ENCODE data around the gene LSR.
"Not testable (repeated sequence)": the region's sequence is repeated elsewhere in the genome, so short reads cannot be mapped to it uniquely, and the experiment has no call there.

Gene LSR

DNA sequence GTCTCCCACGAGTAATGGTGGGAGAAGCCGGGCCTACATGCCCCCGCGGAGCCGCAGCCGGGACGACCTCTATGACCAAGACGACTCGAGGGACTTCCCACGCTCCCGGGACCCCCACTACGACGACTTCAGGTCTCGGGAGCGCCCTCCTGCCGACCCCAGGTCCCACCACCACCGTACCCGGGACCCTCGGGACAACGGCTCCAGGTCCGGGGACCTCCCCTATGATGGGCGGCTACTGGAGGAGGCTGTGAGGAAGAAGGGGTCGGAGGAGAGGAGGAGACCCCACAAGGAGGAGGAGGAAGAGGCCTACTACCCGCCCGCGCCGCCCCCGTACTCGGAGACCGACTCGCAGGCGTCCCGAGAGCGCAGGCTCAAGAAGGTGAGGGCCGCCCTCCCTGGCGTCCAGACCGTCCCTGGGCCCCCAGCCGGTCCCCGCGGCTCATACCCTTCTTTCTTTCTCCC is 18.6 kb downstream of the LSR start:
- peak; percentile 54 for DNase-seq (ENCODE audit: low spot score)

- peak; percentile 69 for DNase-seq (ENCODE audit: low spot score)
Measured at GRCh38 chr19:35267818-35268535, 19.2 kb downstream of the LSR start.

GRCh38 chr19:35268536-35269437 is 20.0 kb downstream of the LSR start, which contains the start of gene USF2:
Gene USF2 (plus strand): TSS chr19:35268962. CDS start chr19:35269102, 140 bp downstream.
- DNase-seq (ENCODE audit: low spot score), result peak; percentile 83

DNA sequence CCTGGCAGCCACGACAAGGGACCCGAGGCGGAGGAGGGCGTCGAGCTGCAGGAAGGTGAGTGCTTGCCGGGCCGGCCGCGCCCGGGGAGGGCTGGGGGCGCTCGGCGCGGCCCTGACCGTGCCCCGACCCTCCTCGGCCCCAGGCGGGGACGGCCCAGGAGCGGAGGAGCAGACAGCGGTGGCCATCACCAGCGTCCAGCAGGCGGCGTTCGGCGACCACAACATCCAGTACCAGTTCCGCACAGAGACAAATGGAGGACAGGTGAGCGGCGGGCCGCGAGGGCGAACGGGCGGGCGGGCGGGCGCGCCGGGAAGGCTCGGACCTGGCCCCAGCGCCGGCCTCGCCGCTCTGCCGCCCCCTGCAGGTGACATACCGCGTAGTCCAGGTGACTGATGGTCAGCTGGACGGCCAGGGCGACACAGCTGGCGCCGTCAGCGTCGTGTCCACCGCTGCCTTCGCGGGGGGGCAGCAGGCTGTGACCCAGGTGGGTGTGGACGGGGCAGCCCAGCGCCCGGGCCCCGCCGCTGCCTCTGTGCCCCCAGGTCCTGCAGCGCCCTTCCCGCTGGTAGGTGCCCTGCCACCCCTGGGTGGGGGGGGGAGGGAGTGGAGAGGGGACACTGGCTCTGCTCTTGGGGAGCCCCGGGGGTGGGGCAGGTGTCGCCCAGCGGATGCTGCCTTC is 20.8 kb downstream of the LSR start:
- peak; percentile 91 for DNase-seq (ENCODE audit: low spot score)

- no peak for DNase-seq (ENCODE audit: low spot score)
Measured at GRCh38 chr19:35270381-35270811, 21.6 kb downstream of the LSR start.

DNA sequence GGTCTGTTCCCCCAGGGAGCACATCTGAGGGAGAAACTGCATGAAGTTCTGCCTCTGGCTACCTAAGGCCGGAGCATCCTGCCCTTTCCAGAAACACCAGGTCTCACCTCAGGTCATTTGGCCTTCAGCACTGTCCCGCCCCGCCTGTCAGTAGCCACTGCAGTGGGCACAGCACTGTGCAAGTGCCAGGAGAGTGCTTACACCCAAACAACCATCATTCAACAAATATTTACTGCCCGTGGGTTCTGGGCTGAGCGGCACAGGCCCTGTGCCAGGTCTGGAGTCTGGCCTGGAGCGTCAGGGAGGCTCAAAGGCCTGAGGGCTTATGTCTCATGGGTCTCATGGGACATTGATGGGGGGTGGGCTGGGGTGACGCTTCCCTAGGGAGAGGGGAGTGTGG is 22.7 kb downstream of the LSR start:
- DNase-seq (ENCODE audit: low spot score), result no peak

DNA sequence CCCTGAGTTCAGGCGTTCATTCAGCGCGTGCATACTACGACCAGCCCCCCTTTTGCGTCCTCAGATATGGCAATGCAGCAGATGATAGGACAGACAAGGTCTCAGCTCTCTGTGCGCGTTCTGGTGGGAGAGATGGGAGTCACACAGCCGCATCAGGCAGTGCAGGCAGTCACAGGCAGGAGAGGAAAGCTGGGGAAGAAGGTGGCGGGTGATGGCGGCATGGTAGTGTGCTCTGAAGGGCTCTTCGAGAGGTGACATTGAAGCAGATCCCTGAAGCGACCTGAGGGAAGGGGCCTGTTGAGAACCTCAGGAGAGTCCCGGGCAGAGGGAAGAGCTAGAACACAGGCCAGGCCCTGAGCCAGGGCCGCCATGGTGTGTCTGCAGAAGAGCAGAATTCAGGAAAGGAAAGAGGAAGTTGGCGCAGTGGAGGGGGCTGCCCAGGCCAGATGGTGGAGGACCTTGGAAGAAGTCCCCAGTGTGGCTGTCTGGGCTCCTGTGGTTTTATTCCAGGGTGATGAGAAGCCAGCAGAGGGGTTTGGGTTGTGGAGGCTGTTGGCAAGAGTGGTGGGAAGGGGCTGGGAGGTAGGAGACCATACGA is 23.4 kb downstream of the LSR start:
- DNase-seq (ENCODE audit: low spot score), result peak; percentile 75

DNA sequence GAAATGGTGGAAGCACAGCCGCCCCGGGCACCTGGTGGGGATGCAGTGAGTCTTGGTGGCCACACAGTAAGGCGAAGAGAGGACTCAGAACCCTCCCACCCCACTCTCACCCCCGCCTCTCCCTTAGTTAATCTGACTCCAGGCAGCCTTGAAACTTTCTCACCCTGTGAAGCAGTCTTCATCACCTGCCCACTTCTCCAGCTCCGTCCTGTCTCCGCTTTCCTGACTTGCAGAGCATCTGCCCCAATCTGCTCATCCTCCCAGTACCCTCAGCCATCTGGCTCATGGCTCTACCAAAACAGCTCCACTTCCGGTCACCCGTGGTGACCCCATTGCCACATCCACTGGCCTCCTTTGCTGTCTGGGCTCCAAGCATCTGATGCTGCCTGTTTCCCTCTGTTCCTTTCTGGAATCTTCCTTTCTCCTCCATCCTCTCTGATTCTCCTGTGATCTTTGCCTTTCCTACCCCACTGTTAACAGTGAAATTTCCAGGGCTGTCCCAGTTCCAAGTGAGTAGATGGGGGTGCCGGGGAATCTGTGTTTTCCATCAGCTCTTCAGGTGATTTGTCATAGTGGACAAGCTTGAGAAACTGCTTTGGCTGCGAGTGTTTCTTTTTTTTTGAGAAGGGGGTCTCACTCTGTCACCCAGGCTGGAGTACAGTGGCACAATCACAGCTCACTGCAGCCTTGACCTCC is 24.3 kb downstream of the LSR start:
- DNase-seq (ENCODE audit: low spot score), result no peak

DNA sequence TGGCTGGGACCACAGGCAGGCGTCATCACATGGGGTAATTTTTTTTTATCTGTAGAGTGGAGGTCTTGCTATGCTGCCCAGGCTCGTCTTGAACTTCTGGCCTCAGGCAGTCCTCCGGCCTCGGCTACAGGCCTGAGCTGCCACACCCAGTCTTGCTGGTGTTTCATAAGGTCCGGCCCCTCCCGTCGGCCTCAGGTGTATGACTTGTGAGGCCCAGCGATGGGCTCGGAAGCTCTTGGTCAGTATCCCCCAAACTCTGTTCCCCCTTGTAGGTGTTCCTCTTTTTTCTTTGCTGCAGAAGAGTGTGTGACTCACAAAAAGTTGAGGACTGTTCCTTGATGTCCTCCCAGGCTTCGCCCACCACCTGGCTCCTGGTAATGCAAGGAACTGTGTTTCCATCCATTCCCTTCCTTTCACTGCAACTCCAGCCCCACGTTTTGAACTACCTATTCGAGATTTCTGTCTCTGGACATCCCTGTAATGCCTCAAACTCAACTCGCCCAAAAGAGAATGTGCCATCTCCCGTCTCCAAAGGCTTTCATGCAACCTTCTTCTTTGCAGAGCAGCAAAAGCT is 25.0 kb downstream of the LSR start:
- no peak for DNase-seq (ENCODE audit: low spot score)

DNA sequence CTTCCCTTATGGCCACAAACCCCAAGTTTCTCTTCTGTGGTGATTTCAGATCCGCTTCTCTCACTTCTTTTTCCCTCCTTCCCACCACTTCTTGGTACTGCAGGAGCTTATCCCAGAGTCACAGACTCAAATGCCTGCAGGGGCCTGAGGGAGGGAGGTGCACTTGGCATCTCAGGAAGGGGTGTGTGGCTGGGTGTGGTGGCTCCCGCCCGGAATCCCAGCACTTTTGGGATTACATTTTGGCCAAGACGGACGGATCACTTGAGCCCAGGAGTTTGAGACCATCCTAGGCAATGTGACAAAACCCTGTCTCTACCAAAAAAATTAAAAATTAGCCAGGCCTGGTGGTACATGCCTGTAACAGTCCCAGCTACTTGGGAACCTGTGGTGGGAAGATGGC is 25.5 kb downstream of the LSR start:
- DNase-seq (ENCODE audit: low spot score), result no peak

- no peak for DNase-seq (ENCODE audit: low spot score)
Measured at GRCh38 chr19:35276706-35277281, 28.0 kb downstream of the LSR start.

GRCh38 chr19:35278578-35279284 is 29.9 kb downstream of the LSR start:
- peak; percentile 1 for DNase-seq (ENCODE audit: low spot score)

DNA sequence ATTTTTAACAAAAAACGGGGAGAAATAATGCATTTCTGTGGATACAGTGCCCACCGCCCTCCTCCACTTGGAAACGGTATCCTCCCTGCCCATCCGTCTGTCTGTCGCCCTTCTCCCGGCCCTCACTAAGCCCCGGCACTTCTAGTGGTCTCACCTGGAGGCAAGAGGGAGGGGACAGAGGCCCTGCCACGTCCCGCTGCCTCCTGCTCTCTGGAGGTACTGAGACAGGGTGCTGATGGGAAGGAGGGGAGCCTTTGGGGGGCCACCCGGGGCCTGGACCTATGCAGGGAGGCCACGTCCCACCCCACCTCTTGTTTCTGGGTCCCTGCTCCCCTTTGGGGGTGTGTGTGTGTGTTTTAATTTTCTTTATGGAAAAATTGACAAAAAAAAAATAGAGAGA is 30.6 kb downstream of the LSR start:
- DNase-seq (ENCODE audit: low spot score), result no peak

- DNase-seq (ENCODE audit: low spot score), result no peak
Measured at GRCh38 chr19:35279985-35280821, 31.4 kb downstream of the LSR start.

DNA sequence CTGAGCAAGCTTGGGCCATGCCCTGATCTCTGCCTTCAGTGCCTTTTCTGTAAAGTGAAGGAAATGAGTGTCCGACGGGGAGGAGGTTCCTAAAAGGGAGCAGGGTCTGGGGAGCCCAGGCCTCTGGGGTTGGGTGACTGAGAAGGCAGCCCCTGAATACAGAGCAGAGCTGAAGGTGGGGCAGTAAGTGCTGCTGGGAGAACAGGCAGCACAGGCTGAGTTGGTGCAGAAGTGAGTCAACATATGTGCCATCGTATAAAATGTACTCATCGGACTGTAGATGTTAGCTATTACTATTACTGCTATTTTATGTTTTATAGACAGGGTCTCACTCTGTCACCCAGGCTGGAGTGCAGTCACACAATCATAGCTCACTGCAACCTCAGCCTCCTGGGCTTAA is 32.5 kb downstream of the LSR start:
- DNase-seq (ENCODE audit: low spot score), result no peak

DNA sequence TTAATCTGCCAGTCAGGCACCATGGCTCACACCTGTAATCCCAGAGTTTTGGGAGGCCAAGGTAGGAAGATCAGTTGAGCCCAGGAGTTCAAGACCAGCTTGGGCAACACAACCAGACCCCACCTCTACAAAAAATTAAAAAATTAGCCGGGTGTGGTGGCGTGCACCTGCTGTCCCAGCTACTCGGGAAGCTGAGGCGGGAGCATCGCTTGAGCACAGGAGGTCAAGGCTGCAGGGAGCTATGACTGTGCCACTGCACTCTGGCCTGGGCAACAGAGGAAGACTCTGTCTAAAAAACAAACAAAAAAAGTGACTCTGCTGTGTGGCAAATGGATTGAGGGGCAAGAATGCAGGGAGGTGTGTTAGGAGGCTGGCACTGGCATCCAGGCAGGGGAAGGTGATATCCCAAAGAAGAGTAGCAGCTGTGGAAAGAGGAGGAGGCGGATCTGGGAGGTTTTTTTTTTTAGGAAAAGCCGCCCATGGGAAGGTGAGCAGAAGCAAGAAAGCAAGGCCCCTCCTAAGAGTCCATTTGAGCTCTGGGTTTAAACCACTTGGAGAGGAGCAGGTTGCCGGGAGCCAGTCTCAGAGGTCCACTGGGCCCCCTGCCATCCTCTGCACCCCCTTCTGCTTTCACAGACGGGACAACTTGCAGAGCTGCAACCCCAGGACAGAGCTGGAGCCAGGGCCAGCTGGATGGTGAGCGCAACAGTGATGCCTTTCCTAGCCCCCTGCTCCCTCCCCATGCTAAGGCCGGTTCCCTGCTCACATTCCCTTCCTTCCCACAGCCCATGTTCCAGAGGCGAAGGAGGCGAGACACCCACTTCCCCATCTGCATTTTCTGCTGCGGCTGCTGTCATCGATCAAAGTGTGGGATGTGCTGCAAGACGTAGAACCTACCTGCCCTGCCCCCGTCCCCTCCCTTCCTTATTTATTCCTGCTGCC is 35.6 kb downstream of the LSR start:
- no peak for DNase-seq (ENCODE audit: low spot score)

DNA sequence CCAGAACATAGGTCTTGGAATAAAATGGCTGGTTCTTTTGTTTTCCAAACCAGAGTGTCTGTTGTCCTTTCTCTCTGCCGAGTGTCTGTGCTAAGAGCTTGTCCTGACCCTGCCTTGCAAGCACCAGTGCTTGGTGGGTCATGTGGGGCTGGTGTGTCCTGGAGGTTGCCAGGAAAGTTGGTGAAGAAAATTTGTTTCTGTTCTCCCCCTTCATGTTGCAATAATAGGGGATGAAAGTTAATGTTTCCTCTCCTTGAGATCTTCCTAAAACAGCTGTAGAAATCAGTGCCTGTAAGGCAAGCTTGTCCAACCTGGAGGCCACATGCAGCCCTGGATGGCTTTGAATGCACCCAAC is 36.3 kb downstream of the LSR start:
- DNase-seq (ENCODE audit: low spot score), result no peak

GRCh38 chr19:35285465-35285864 is 36.7 kb downstream of the LSR start:
- DNase-seq (ENCODE audit: low spot score), result not testable (repeated sequence)

Data from Ammon's horn (tissue), 1 donor.